DOHH2 (cell line): ENCODE data around the gene GRK2.

Experiments
- CTCF ChIP-seq: fragments of 200-600 bp; sonication (generic); IDR thresholded peaks from one replicate; pipeline ENCODE4 v1.5.1; 2014; ENCODE audit warnings: antibody characterized with exemption, mild to moderate bottlenecking, low read depth, low read length; ENCODE audit not compliant: poor library complexity, severe bottlenecking
- EZH2phosphoT487 ChIP-seq: fragments of 200-600 bp; sonication (generic); IDR thresholded peaks from 2 replicates; pipeline ENCODE4 v1.6.1; 2017; ENCODE audit warnings: borderline replicate concordance, mild to moderate bottlenecking, antibody characterized with exemption, low read length, moderate library complexity, mixed read lengths

DNA sequence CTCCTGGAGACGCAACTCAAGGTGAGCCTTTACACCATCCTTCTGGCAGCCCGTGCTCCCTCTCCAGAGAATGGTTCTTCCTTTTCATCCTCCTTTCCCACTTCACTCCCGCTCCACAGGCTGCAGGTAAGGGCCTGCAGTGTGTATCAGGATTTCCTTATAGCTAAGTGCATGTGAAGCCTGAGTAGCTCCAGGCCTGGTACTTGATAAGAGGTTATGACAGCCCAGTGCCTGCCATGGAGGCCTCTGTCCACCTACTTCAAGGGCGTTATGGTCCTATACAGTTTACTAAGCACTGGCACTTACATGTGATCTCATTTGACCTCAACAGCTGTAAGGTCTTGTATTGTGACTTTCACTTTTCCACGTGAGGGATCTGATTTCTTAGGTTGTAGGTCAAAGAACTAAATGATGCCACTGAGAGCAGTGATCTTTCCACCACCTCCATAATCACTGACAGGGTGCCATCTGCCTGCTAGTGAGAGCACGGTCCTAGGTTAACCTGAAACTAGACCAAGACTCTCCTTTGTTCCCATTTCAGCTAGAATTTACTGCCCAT, 55.1 kb downstream of the GRK2 start:
- TF ChIP-seq CTCF (no peak), EZH2phosphoT487 (no peak)
